Measurements from ENCODE around the gene FAM114A1.
"Not testable (repeated sequence)": the region's sequence is repeated elsewhere in the genome, so short reads cannot be mapped to it uniquely, and the experiment has no call there.

Gene FAM114A1

GRCh38 chr4:38907696-38908270, 40.2 kb downstream of the FAM114A1 start:
- no peak for DNase-seq (ENCODE audit: low read depth)
- no peak overlapping the region for H3K4me3 ChIP-seq (ENCODE audit: low read depth, low read length)
- TF ChIP-seq CTCF (IDR thresholded peaks at IDR 0.05; ENCODE audit: low read depth, low read length, missing control alignments) = no peak

GRCh38 chr4:38909015-38909414, 41.4 kb downstream of the FAM114A1 start:
- TF ChIP-seq CTCF (IDR thresholded peaks at IDR 0.05; ENCODE audit: low read depth, low read length, missing control alignments) = no peak
- DNase-seq (ENCODE audit: low read depth) = no peak
- H3K4me3 ChIP-seq (ENCODE audit: low read depth, low read length) = no peak overlapping the region

GRCh38 chr4:38911257-38911656, 43.7 kb downstream of the FAM114A1 start:
- no peak for DNase-seq (ENCODE audit: low read depth)
- H3K4me3 ChIP-seq (ENCODE audit: low read depth, low read length) = no peak overlapping the region
- no peak for TF ChIP-seq CTCF (IDR thresholded peaks at IDR 0.05; ENCODE audit: low read depth, low read length, missing control alignments)

GRCh38 chr4:38914854-38915253, 47.2 kb downstream of the FAM114A1 start:
- no peak for TF ChIP-seq CTCF (IDR thresholded peaks at IDR 0.05; ENCODE audit: low read depth, low read length, missing control alignments)
- no peak for DNase-seq (ENCODE audit: low read depth)
- peak overlapping the region; percentile 37 for H3K4me3 ChIP-seq (ENCODE audit: low read depth, low read length)

- DNase-seq (ENCODE audit: low read depth); H3K4me3 ChIP-seq (ENCODE audit: low read depth, low read length): not testable (repeated sequence)
These were observed 48.7 kb downstream of the FAM114A1 start for GRCh38 chr4:38916267-38916666.

GRCh38 chr4:38917481-38918025, 49.9 kb downstream of the FAM114A1 start:
- no peak overlapping the region for H3K4me3 ChIP-seq (ENCODE audit: low read depth, low read length)
- DNase-seq (ENCODE audit: low read depth) = no peak
- no peak for TF ChIP-seq CTCF (IDR thresholded peaks at IDR 0.05; ENCODE audit: low read depth, low read length, missing control alignments)

GRCh38 chr4:38919494-38919893, 51.9 kb downstream of the FAM114A1 start:
- no peak for TF ChIP-seq CTCF (IDR thresholded peaks at IDR 0.05; ENCODE audit: low read depth, low read length, missing control alignments)
- no peak for DNase-seq (ENCODE audit: low read depth)
- H3K4me3 ChIP-seq (ENCODE audit: low read depth, low read length) = no peak overlapping the region
